Esophagus muscularis mucosa (tissue), 3 donors: ENCODE data around the gene CCR1.

Experiments used
- POLR2A ChIP-seq: fragments of 450-650 bp; IDR thresholded peaks from one replicate; pipeline ENCODE4 v1.6.1; 2017; ENCODE audit warnings: antibody characterized with exemption, moderate library complexity, mild to moderate bottlenecking, low read depth
- TF ChIP-seq, protein P1 (sequence below), 3 experiments: fragments of 200-600 bp in 2 of 3; fragments of 450-650 bp in 1 of 3; sonication (generic) in 2 of 3; IDR thresholded peaks; one replicate each; pipeline ENCODE4 v1.5.1; 2017 to 2019; ENCODE audit warnings: antibody characterized with exemption in 3 of 3, mild to moderate bottlenecking in 2 of 3, moderate library complexity in 1 of 3

DNA sequence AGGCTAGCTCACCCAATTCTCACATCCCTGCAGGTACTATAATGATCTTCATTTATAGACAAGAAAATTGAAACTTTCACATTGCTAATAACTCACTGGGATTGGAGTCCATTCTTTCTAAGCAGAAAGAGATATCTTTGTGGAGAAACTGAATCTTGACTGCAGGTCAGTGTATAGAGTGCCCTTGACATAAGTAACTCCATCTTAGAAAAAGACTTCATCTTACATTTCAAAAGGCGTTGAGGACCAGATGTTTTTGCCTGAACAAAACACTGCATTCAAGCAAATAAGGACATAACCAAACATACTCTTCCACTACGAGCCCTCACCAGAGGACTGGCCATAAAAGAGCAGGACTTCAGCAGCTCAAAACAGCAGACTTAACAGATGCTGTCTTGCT is 27.3 kb upstream of the CCR1 start:
- no peak for TF ChIP-seq POLR2A
- TF ChIP-seq, protein P1, sequence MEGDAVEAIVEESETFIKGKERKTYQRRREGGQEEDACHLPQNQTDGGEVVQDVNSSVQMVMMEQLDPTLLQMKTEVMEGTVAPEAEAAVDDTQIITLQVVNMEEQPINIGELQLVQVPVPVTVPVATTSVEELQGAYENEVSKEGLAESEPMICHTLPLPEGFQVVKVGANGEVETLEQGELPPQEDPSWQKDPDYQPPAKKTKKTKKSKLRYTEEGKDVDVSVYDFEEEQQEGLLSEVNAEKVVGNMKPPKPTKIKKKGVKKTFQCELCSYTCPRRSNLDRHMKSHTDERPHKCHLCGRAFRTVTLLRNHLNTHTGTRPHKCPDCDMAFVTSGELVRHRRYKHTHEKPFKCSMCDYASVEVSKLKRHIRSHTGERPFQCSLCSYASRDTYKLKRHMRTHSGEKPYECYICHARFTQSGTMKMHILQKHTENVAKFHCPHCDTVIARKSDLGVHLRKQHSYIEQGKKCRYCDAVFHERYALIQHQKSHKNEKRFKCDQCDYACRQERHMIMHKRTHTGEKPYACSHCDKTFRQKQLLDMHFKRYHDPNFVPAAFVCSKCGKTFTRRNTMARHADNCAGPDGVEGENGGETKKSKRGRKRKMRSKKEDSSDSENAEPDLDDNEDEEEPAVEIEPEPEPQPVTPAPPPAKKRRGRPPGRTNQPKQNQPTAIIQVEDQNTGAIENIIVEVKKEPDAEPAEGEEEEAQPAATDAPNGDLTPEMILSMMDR (IDR thresholded peaks at IDR 0.05) = no peak
